Uterus (tissue), 4 donors: ENCODE results near the gene CXCL8. TPM values are rescaled to one million over a fixed set of nuclear protein-coding genes. Genes with fewer than 3 reads are reported as not detected.

Experiments
- DNase-seq, 2 donors: peaks; one replicate each; pipeline ENCODE4 v3.0.0-alpha.2; 2019 to 2020
- H3K27ac ChIP-seq, 2 donors: fragments of 200-600 bp; sonication (generic); 1 replicate in 1 of 2; 2 replicates in 1 of 2; pipeline ENCODE4 v1.5.1; 2016 to 2018
- H3K27me3 ChIP-seq, 2 donors: fragments of 200-600 bp; sonication (generic); one replicate each; pipeline ENCODE4 v1.5.1; 2018 to 2019; ENCODE audit warnings: control low read depth in 1 of 2
- H3K36me3 ChIP-seq, 2 donors: fragments of 200-600 bp; sonication (generic); one replicate each; pipeline ENCODE4 v1.5.1; 2019; ENCODE audit warnings: control low read depth in 1 of 2
- H3K4me1 ChIP-seq, 2 donors: fragments of 200-600 bp; sonication (generic); one replicate each; pipeline ENCODE4 v1.5.1; 2018 to 2019; ENCODE audit warnings: control low read depth in 1 of 2
- H3K4me3 ChIP-seq, 2 donors: fragments of 200-600 bp; sonication (generic); 1 replicate in 1 of 2; 2 replicates in 1 of 2; pipeline ENCODE4 v1.5.1; 2018 to 2019; ENCODE audit warnings: mild to moderate bottlenecking in 1 of 2
- H3K9me3 ChIP-seq, 2 donors: fragments of 200-600 bp; sonication (generic); one replicate each; pipeline ENCODE4 v1.5.1; 2019; ENCODE audit warnings: control low read depth in 1 of 2
- CTCF ChIP-seq, 4 experiments: fragments of 200-600 bp in 2 of 4; fragments of 450-650 bp in 2 of 4; sonication (generic) in 2 of 4; IDR thresholded peaks; one replicate each; pipeline ENCODE4 v1.5.1; 2016 to 2019; ENCODE audit warnings: antibody characterized with exemption in 4 of 4, mild to moderate bottlenecking in 2 of 4, moderate library complexity in 1 of 4
- POLR2A ChIP-seq, 2 donors: fragments of 450-650 bp; IDR thresholded peaks; one replicate each; pipeline ENCODE4 v1.6.1; 2016; ENCODE audit warnings: antibody characterized with exemption in 2 of 2, mild to moderate bottlenecking in 1 of 2, moderate library complexity in 1 of 2
- intact Hi-C: fragments of 100-400 bp; cut with DNase I; formaldehyde crosslinking; loops from one replicate; pipeline ENCODE4 v1.15.1; 2023; ENCODE audit warnings: low total_unique reads
- total RNA-seq, 4 donors: library from RNA; depleted of rRNA in 3 of 4; stranded (reverse); fragments of >200 nt in 3 of 4; gene quantifications; one replicate each; pipeline versions ENCODE4 v1.1.0 to v1.2.4, GENCODE V29; 2014 to 2023
- donor health status: DM: yes; HTN: yes; CAD: no.

Gene CXCL8
- total RNA-seq, 4 donors from 2014 or later = 0.67 to 2.2 TPM; not detected in 2

DNA sequence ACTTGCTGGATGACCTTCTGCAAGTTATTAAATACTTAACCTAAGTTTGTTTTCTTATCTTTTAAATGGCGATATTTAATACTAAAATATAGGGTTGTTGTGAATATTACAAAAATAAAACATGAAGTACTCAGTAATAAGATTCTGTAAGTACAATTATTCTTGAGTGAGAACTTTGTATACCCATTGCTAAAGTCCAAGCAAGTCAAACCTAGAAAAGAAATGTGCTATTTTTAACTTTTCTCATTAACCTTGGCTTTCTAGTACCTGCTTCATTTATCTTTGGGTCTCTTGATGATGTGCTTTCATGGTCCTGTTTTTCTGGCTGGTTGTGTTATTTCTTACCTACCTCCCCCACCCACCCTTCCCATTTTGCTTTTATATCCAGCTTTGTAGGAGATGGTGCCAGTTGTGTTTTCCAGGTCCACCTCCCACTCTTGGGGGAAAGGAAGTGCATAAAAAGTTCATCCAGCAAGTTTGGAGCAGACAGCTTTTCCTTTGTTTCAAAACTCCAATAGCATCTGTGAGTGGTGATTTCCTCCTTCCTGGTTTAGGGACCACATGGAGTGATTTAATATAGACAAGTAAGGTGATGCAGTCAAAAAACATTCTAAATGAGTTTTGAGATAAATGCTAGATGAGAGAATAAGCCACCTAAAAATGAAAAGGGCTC lies 7.5 kb upstream of the CXCL8 start:
- no peaks in the 10 kb centered on the region for H3K36me3 ChIP-seq
- no peaks in the 10 kb centered on the region for H3K27me3 ChIP-seq
- DNase-seq = no peak
- no peak overlapping the region for H3K4me3 ChIP-seq
- intact Hi-C loops = no loop called here
- H3K4me1 ChIP-seq = no peaks in the 10 kb centered on the region
- H3K9me3 ChIP-seq = no peaks in the 10 kb centered on the region
- TF ChIP-seq POLR2A (IDR thresholded peaks at IDR 0.05) = no peak
- no peak for TF ChIP-seq CTCF (IDR thresholded peaks at IDR 0.05)
- H3K27ac ChIP-seq = no peak overlapping the region

- no peak overlapping the region for H3K27ac ChIP-seq
- no peaks in the 10 kb centered on the region for H3K27me3 ChIP-seq
- no peak for DNase-seq
- no peaks in the 10 kb centered on the region for H3K9me3 ChIP-seq
- TF ChIP-seq CTCF (IDR thresholded peaks at IDR 0.05) (no peak), POLR2A (IDR thresholded peaks at IDR 0.05) (no peak)
- no peaks in the 10 kb centered on the region for H3K4me1 ChIP-seq
- intact Hi-C loops = no loop called here
- no peaks in the 10 kb centered on the region for H3K36me3 ChIP-seq
- no peak overlapping the region for H3K4me3 ChIP-seq
Measured at GRCh38 chr4:73734530-73735001, 5.8 kb upstream of the CXCL8 start.

GRCh38 chr4:73735231-73735630 lies 5.1 kb upstream of the CXCL8 start:
- Histone ChIP-seq H3K36me3 (no peaks in the 10 kb centered on the region), H3K27me3 (no peaks in the 10 kb centered on the region), H3K9me3 (no peaks in the 10 kb centered on the region), H3K4me3 (no peak overlapping the region), H3K27ac (no peak overlapping the region), H3K4me1 (no peaks in the 10 kb centered on the region)
- no peak for DNase-seq
- no peak for TF ChIP-seq CTCF (IDR thresholded peaks at IDR 0.05)
- no peak for TF ChIP-seq POLR2A (IDR thresholded peaks at IDR 0.05)
- intact Hi-C loops = no loop called here

DNA sequence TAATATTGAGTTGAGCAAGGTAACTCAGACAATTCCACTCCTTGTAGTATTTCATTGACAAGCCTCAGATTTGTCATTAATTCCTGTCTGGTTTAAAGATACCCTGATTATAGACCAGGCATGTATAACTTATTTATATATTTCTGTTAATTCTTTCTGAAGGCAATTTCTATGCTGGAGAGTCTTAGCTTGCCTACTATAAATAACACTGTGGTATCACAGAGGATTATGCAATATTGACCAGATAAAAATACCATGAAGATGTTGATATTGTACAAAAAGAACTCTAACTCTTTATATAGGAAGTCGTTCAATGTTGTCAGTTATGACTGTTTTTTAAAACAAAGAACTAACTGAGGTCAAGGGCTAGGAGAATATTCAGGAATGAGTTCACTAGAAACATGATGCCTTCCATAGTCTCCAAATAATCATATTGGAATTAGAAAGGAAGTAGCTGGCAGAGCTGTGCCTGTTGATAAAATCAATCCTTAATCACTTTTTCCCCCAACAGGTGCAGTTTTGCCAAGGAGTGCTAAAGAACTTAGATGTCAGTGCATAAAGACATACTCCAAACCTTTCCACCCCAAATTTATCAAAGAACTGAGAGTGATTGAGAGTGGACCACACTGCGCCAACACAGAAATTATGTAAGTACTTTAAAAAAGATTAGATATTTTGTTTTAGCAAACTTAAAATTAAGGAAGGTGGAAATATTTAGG lies 821 bp downstream of the CXCL8 start:
- H3K4me1 ChIP-seq = no peaks in the 10 kb centered on the region
- no peak overlapping the region for H3K4me3 ChIP-seq
- no peaks in the 10 kb centered on the region for H3K9me3 ChIP-seq
- H3K27ac ChIP-seq = no peak overlapping the region
- no peaks in the 10 kb centered on the region for H3K36me3 ChIP-seq
- TF ChIP-seq CTCF (IDR thresholded peaks at IDR 0.05) (no peak), POLR2A (IDR thresholded peaks at IDR 0.05) (no peak)
- intact Hi-C loops = no loop called here
- H3K27me3 ChIP-seq = no peaks in the 10 kb centered on the region
- no peak for DNase-seq

GRCh38 chr4:73741750-73742489 lies 1.6 kb downstream of the CXCL8 start:
- Histone ChIP-seq H3K4me1 (no peaks in the 10 kb centered on the region), H3K27me3 (no peaks in the 10 kb centered on the region), H3K9me3 (no peaks in the 10 kb centered on the region), H3K36me3 (no peaks in the 10 kb centered on the region), H3K4me3 (no peak overlapping the region), H3K27ac (no peak overlapping the region)
- DNase-seq = no peak
- intact Hi-C loops = no loop called here
- TF ChIP-seq POLR2A (IDR thresholded peaks at IDR 0.05) (no peak), CTCF (IDR thresholded peaks at IDR 0.05) (no peak)
